ENCODE measurements around the gene ZDHHC6. TPM values are rescaled to one million over a fixed set of nuclear protein-coding genes. Genes with fewer than 3 reads are reported as not detected.

The ZDHHC6 gene
- total and polyA plus RNA-seq, 5 donors = 17.8 to 27.2 (median 18.2) TPM

- Histone ChIP-seq H3K4me3 (ENCODE audit: low read length) (peak overlapping the region; percentile 77), H3K27me3 (ENCODE audit: control insufficient read depth, insufficient read depth) (no peaks in the 10 kb centered on the region), H3K4me1 (ENCODE audit: control insufficient read depth, insufficient read depth, low read length) (peaks cover 2% of the 10 kb centered on the region), H3K9me3 (ENCODE audit: control insufficient read depth, low read length) (no peaks in the 10 kb centered on the region), H3K27ac (ENCODE audit: low read length) (peak overlapping the region; percentile 95)
- 5% methylated on average over 20 of the region's 20 CpGs for WGBS
- peak; percentile 4 to 8 for ATAC-seq
- intact Hi-C loops (cut with DNase I) = loop anchor here in 1 of 4 donors (10.0 kb wide), 1 partner anchor 271 kb away; no protein-coding TSS in a partner anchor
- DNase-seq = peak in 1 of 3 donors; percentile 44
These were observed 459 bp downstream of the ZDHHC6 start for GRCh38 chr10:112446055-112446854.

GRCh38 chr10:112442063-112442462, 4.7 kb downstream of the ZDHHC6 start:
- no peak for DNase-seq
- ATAC-seq = no peak
- H3K4me3 ChIP-seq (ENCODE audit: low read length) = no peak overlapping the region
- peaks cover 2% of the 10 kb centered on the region for H3K4me1 ChIP-seq (ENCODE audit: control insufficient read depth, insufficient read depth, low read length)
- intact Hi-C loops (cut with DNase I) = loop anchor here in 1 of 4 donors (10.0 kb wide), 1 partner anchor 267 kb away; no protein-coding TSS in a partner anchor
- H3K27ac ChIP-seq (ENCODE audit: low read length) = no peak overlapping the region
- H3K27me3 ChIP-seq (ENCODE audit: control insufficient read depth, insufficient read depth) = no peaks in the 10 kb centered on the region
- no peaks in the 10 kb centered on the region for H3K9me3 ChIP-seq (ENCODE audit: control insufficient read depth, low read length)
- 80% methylated on average over 3 of the region's 3 CpGs for WGBS

GRCh38 chr10:112441520-112441919, 5.2 kb downstream of the ZDHHC6 start:
- no peak for ATAC-seq
- Histone ChIP-seq H3K27me3 (ENCODE audit: control insufficient read depth, insufficient read depth) (no peaks in the 10 kb centered on the region), H3K4me3 (ENCODE audit: low read length) (no peak overlapping the region), H3K27ac (ENCODE audit: low read length) (no peak overlapping the region), H3K9me3 (ENCODE audit: control insufficient read depth, low read length) (no peaks in the 10 kb centered on the region), H3K4me1 (ENCODE audit: control insufficient read depth, insufficient read depth, low read length) (peaks cover 2% of the 10 kb centered on the region)
- DNase-seq = no peak
- WGBS = 86% methylated on average over 1 of the region's 1 CpG
- intact Hi-C loops (cut with DNase I) = loop anchor here in 1 of 4 donors (10.0 kb wide), 1 partner anchor 267 kb away; no protein-coding TSS in a partner anchor

- Histone ChIP-seq H3K4me3 (ENCODE audit: low read length) (no peak overlapping the region), H3K9me3 (ENCODE audit: control insufficient read depth, low read length) (no peaks in the 10 kb centered on the region), H3K4me1 (ENCODE audit: control insufficient read depth, insufficient read depth, low read length) (no peaks in the 10 kb centered on the region), H3K27ac (ENCODE audit: low read length) (no peak overlapping the region), H3K27me3 (ENCODE audit: control insufficient read depth, insufficient read depth) (no peaks in the 10 kb centered on the region)
- DNase-seq (no peak), ATAC-seq (no peak)
- intact Hi-C loops (cut with DNase I) = loop anchor here in 3 of 4 donors (10.0 kb wide), 3 partner anchors 124 to 274 kb away; no protein-coding TSS in a partner anchor
- WGBS = 94% methylated on average over 4 of the region's 4 CpGs
These were observed 8.4 kb downstream of the ZDHHC6 start for GRCh38 chr10:112438356-112438755.

GRCh38 chr10:112434988-112435619, 11.6 kb downstream of the ZDHHC6 start:
- intact Hi-C loops (cut with DNase I) = loop anchor here in 3 of 4 donors (10.0 kb wide), 3 partner anchors 120 to 270 kb away; no protein-coding TSS in a partner anchor
- 82% methylated on average over 2 of the region's 2 CpGs for WGBS
- Histone ChIP-seq H3K4me1 (ENCODE audit: control insufficient read depth, insufficient read depth, low read length) (no peaks in the 10 kb centered on the region), H3K27ac (ENCODE audit: low read length) (no peak overlapping the region), H3K27me3 (ENCODE audit: control insufficient read depth, insufficient read depth) (no peaks in the 10 kb centered on the region), H3K4me3 (ENCODE audit: low read length) (no peak overlapping the region), H3K9me3 (ENCODE audit: control insufficient read depth, low read length) (no peaks in the 10 kb centered on the region)
- ATAC-seq (no peak), DNase-seq (no peak)

GRCh38 chr10:112433136-112433535, 13.6 kb downstream of the ZDHHC6 start:
- H3K9me3 ChIP-seq (ENCODE audit: control insufficient read depth, low read length) = no peaks in the 10 kb centered on the region
- H3K27ac ChIP-seq (ENCODE audit: low read length) = no peak overlapping the region
- H3K4me1 ChIP-seq (ENCODE audit: control insufficient read depth, insufficient read depth, low read length) = no peaks in the 10 kb centered on the region
- H3K4me3 ChIP-seq (ENCODE audit: low read length) = no peak overlapping the region
- no peaks in the 10 kb centered on the region for H3K27me3 ChIP-seq (ENCODE audit: control insufficient read depth, insufficient read depth)
- no peak for ATAC-seq
- DNase-seq = no peak
- intact Hi-C loops (cut with DNase I) = loop anchor here in 3 of 4 donors (10.0 kb wide), 3 partner anchors 118 to 268 kb away; no protein-coding TSS in a partner anchor
- 91% methylated on average over 2 of the region's 2 CpGs for WGBS

GRCh38 chr10:112429654-112430230, 17.0 kb downstream of the ZDHHC6 start:
- intact Hi-C loops (cut with DNase I) = loop anchor here (10.0 kb wide), 4 partner anchors 95 to 265 kb away; no protein-coding TSS in a partner anchor
- H3K27me3 ChIP-seq (ENCODE audit: control insufficient read depth, insufficient read depth) = no peaks in the 10 kb centered on the region
- H3K4me3 ChIP-seq (ENCODE audit: low read length) = no peak overlapping the region
- 82% methylated on average over 15 of the region's 15 CpGs for WGBS
- H3K27ac ChIP-seq (ENCODE audit: low read length) = no peak overlapping the region
- no peaks in the 10 kb centered on the region for H3K4me1 ChIP-seq (ENCODE audit: control insufficient read depth, insufficient read depth, low read length)
- DNase-seq = no peak
- peak; percentile 18 to 31 for ATAC-seq
- no peaks in the 10 kb centered on the region for H3K9me3 ChIP-seq (ENCODE audit: control insufficient read depth, low read length)

GRCh38 chr10:112429147-112429546, 17.6 kb downstream of the ZDHHC6 start:
- no peaks in the 10 kb centered on the region for H3K9me3 ChIP-seq (ENCODE audit: control insufficient read depth, low read length)
- no peak overlapping the region for H3K27ac ChIP-seq (ENCODE audit: low read length)
- H3K4me3 ChIP-seq (ENCODE audit: low read length) = no peak overlapping the region
- H3K4me1 ChIP-seq (ENCODE audit: control insufficient read depth, insufficient read depth, low read length) = no peaks in the 10 kb centered on the region
- ATAC-seq (no peak), DNase-seq (no peak)
- no peaks in the 10 kb centered on the region for H3K27me3 ChIP-seq (ENCODE audit: control insufficient read depth, insufficient read depth)
- 70% methylated on average over 3 of the region's 3 CpGs for WGBS
- intact Hi-C loops (cut with DNase I) = loop anchor here in 1 of 4 donors (10.0 kb wide), 1 partner anchor 94 kb away; no protein-coding TSS in a partner anchor

- Histone ChIP-seq H3K4me1 (ENCODE audit: control insufficient read depth, insufficient read depth, low read length) (no peaks in the 10 kb centered on the region), H3K4me3 (ENCODE audit: low read length) (no peak overlapping the region), H3K27ac (ENCODE audit: low read length) (no peak overlapping the region), H3K27me3 (ENCODE audit: control insufficient read depth, insufficient read depth) (no peaks in the 10 kb centered on the region), H3K9me3 (ENCODE audit: control insufficient read depth, low read length) (no peaks in the 10 kb centered on the region)
- WGBS = 69% methylated on average over 2 of the region's 2 CpGs
- intact Hi-C loops (cut with DNase I) = loop anchor here in 1 of 4 donors (10.0 kb wide), 1 partner anchor 91 kb away; no protein-coding TSS in a partner anchor
- DNase-seq (no peak), ATAC-seq (no peak)
These were observed 20.6 kb downstream of the ZDHHC6 start for GRCh38 chr10:112426111-112426510.

GRCh38 chr10:112424651-112425050, 22.1 kb downstream of the ZDHHC6 start:
- no peaks in the 10 kb centered on the region for H3K27me3 ChIP-seq (ENCODE audit: control insufficient read depth, insufficient read depth)
- H3K9me3 ChIP-seq (ENCODE audit: control insufficient read depth, low read length) = no peaks in the 10 kb centered on the region
- ATAC-seq = no peak
- intact Hi-C loops (cut with DNase I) = loop anchor here in 1 of 4 donors (10.0 kb wide), 1 partner anchor 90 kb away; no protein-coding TSS in a partner anchor
- no peak overlapping the region for H3K4me3 ChIP-seq (ENCODE audit: low read length)
- DNase-seq = no peak
- H3K27ac ChIP-seq (ENCODE audit: low read length) = no peak overlapping the region
- WGBS = 63% methylated on average over 2 of the region's 2 CpGs
- H3K4me1 ChIP-seq (ENCODE audit: control insufficient read depth, insufficient read depth, low read length) = no peaks in the 10 kb centered on the region

Measured in right cardiac atrium (tissue), 5 donors.